Fibroblast of the aortic adventitia (primary cell): ENCODE data around the gene AARS2. TPM values are rescaled to one million over a fixed set of nuclear protein-coding genes. Genes with fewer than 3 reads are reported as not detected.

Experiments used
- DNase-seq: peaks from one replicate; pipeline ENCODE4 v3.0.0-alpha.2; 2010; ENCODE audit warnings: low read depth
- H3K4me3 ChIP-seq: 2 replicates; pipeline ENCODE4 v1.5.1; 2011; ENCODE audit warnings: low read depth, mild to moderate bottlenecking, control low read depth, low read length, moderate library complexity
- total RNA-seq: library from RNA; depleted of rRNA; stranded (reverse); fragments of >200 nt; gene quantifications from 2 replicates; pipeline ENCODE4 v1.2.3, GENCODE V29; 2012; ENCODE audit warnings: low replicate concordance
- TF ChIP-seq, protein P1 (sequence below): IDR thresholded peaks from 2 replicates; pipeline ENCODE4 v1.5.1; 2011; ENCODE audit warnings: mild to moderate bottlenecking, low read length, control low read depth, inconsistent platforms; ENCODE audit not compliant: insufficient read depth

AARS2 gene
- total RNA-seq: 6.8 and 12.7 TPM in 2 replicates

GRCh38 chr6:44312901-44313788 is at the start of gene AARS2:
Gene AARS2 (minus strand): TSS chr6:44313347. CDS start chr6:44313323, 24 bp downstream.
- peak within 1 kb of the TSS; percentile 89 for H3K4me3 ChIP-seq
- DNase-seq: peak; percentile 87
- TF ChIP-seq, protein P1, sequence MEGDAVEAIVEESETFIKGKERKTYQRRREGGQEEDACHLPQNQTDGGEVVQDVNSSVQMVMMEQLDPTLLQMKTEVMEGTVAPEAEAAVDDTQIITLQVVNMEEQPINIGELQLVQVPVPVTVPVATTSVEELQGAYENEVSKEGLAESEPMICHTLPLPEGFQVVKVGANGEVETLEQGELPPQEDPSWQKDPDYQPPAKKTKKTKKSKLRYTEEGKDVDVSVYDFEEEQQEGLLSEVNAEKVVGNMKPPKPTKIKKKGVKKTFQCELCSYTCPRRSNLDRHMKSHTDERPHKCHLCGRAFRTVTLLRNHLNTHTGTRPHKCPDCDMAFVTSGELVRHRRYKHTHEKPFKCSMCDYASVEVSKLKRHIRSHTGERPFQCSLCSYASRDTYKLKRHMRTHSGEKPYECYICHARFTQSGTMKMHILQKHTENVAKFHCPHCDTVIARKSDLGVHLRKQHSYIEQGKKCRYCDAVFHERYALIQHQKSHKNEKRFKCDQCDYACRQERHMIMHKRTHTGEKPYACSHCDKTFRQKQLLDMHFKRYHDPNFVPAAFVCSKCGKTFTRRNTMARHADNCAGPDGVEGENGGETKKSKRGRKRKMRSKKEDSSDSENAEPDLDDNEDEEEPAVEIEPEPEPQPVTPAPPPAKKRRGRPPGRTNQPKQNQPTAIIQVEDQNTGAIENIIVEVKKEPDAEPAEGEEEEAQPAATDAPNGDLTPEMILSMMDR: peak; percentile 99

DNA sequence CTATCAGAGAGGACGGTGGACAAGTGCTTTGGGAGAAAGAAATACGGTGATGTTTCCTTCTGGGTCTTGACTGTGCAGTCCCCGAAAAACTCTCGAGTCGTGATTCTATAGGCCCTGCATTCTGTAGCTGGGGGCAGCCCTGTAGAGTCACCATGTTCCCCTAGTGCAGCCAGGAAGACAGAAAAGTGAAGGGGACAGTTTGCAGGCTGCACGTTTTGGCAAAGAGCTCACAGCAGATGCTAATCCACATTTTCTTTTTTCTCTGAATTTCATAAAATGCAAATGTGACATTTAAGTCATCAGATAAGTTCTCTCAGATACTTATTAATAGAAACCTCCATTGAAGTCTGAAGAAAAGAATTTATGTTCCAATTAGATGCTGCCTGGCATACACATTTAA is 48.8 kb upstream of the AARS2 start:
- DNase-seq: no peak
- TF ChIP-seq, protein P1: no peak
- no peak overlapping the region for H3K4me3 ChIP-seq

DNA sequence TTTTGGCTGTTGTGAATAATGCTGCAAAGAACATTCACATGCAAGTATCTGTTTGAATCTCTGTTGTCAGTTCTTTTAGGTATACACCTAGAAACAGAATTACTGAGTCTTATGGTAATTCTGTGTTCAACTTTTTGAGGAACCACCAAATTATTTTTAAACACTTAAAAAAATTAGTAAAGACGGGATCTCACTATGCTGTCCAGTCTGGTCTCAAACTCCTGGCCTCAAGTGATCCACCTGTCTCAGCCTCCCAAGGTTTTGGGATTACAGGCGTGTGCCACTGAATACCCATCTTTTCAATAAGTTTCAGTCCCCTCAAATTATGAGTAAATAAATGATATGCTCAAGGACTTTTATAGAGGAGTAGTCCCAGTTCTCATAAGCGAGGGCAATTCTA is 46.8 kb upstream of the AARS2 start:
- TF ChIP-seq, protein P1: no peak
- no peak for DNase-seq
- no peak overlapping the region for H3K4me3 ChIP-seq

GRCh38 chr6:44356487-44356886 is 43.3 kb upstream of the AARS2 start:
- TF ChIP-seq, protein P1: no peak
- DNase-seq: no peak
- no peak overlapping the region for H3K4me3 ChIP-seq

GRCh38 chr6:44355640-44356039 is 42.5 kb upstream of the AARS2 start:
- no peak for DNase-seq
- no peak overlapping the region for H3K4me3 ChIP-seq
- TF ChIP-seq, protein P1: no peak

DNA sequence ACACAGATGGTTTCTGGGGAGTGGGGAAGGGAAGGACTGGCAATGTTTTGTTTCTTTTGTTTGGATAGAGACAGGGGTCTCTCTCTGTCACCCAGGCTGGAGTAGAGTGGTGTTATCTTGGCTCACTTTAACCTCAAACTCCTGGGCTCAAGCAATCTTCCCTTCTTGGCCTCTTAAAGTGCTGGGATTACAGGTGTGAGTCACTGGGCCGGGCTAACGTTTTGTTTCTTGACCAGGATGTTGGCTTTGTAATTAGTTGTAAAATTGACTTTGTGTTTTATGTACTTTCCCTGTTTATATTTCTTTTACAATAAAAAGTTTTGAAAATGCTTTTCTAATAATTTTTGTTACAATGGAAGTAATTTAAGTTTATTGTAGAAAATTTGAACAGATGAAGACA is 40.2 kb upstream of the AARS2 start:
- no peak overlapping the region for H3K4me3 ChIP-seq
- DNase-seq: no peak
- TF ChIP-seq, protein P1: no peak
